HG02870 (cell line): Measurements from ENCODE around the gene TUBD1.
"Not testable (repeated sequence)": the region's sequence is repeated elsewhere in the genome, so short reads cannot be mapped to it uniquely, and the experiment has no call there.

Experiments
- ATAC-seq: cut with Tn5 transposase; IDR thresholded peaks from one replicate; pipeline ENCODE4 v1.9.1; 2021; ENCODE audit warnings: mild to moderate bottlenecking, moderate library complexity; ENCODE audit not compliant: unreplicated experiment

The TUBD1 gene

GRCh38 chr17:59876107-59876506, 16.6 kb downstream of the TUBD1 start:
- ATAC-seq = no peak

GRCh38 chr17:59874376-59874775, 18.4 kb downstream of the TUBD1 start:
- no peak for ATAC-seq

- ATAC-seq = not testable (repeated sequence)
Observed at GRCh38 chr17:59873414-59873813, 19.3 kb downstream of the TUBD1 start.

- ATAC-seq = no peak
Observed at GRCh38 chr17:59872351-59872750, 20.4 kb downstream of the TUBD1 start.

- ATAC-seq = no peak
Observed at GRCh38 chr17:59870482-59870881, 22.3 kb downstream of the TUBD1 start.

GRCh38 chr17:59869941-59870218, 22.9 kb downstream of the TUBD1 start:
- ATAC-seq = no peak

- no peak for ATAC-seq
Observed at GRCh38 chr17:59863616-59864015, 29.1 kb downstream of the TUBD1 start.

- ATAC-seq = no peak
Observed at GRCh38 chr17:59859444-59860025, 33.2 kb downstream of the TUBD1 start.

- ATAC-seq = no peak
Observed at GRCh38 chr17:59858932-59859331, 33.8 kb downstream of the TUBD1 start.

GRCh38 chr17:59858167-59858816, 34.5 kb downstream of the TUBD1 start:
- no peak for ATAC-seq

- no peak for ATAC-seq
Observed at GRCh38 chr17:59856859-59857794, 35.6 kb downstream of the TUBD1 start.

- not testable (repeated sequence) for ATAC-seq
Observed at GRCh38 chr17:59853919-59854729, 38.6 kb downstream of the TUBD1 start.

GRCh38 chr17:59853168-59853918, 39.4 kb downstream of the TUBD1 start:
- peak; percentile 52 for ATAC-seq

GRCh38 chr17:59852847-59853167, 39.9 kb downstream of the TUBD1 start:
- ATAC-seq = not testable (repeated sequence)

GRCh38 chr17:59851439-59852375, 41.0 kb downstream of the TUBD1 start:
- ATAC-seq = no peak

- ATAC-seq = not testable (repeated sequence)
Observed at GRCh38 chr17:59850311-59850710, 42.4 kb downstream of the TUBD1 start.

- peak; percentile 55 for ATAC-seq
Observed at GRCh38 chr17:59848778-59849177, 44.0 kb downstream of the TUBD1 start.

GRCh38 chr17:59848385-59848668, 44.4 kb downstream of the TUBD1 start:
- ATAC-seq = no peak

- peak; percentile 50 for ATAC-seq
Observed at GRCh38 chr17:59846394-59847165, 46.2 kb downstream of the TUBD1 start.
